HG03064 (cell line): ENCODE results near the gene PLXNA3.

Source experiments
- ATAC-seq: cut with Tn5 transposase; IDR thresholded peaks from one replicate; pipeline ENCODE4 v1.9.1; 2021; ENCODE audit warnings: low read depth; ENCODE audit not compliant: unreplicated experiment

PLXNA3 gene

GRCh38 chrX:154525606-154526490 lies 67.8 kb downstream of the PLXNA3 start:
- ATAC-seq, result no peak

GRCh38 chrX:154526901-154527675 lies 69.0 kb downstream of the PLXNA3 start:
- ATAC-seq, result peak; percentile 83
